ENCODE measurements around the gene BAHD1.

- TF ChIP-seq POLR2AphosphoS5 (IDR thresholded peaks at IDR 0.05), result no peak
- TF ChIP-seq CTCF (IDR thresholded peaks at IDR 0.05), result no peak
These were observed 15.1 kb upstream of the BAHD1 start for GRCh38 chr15:40425681-40426080.

Measured in transverse colon (tissue), 4 donors.